Measurements from ENCODE around the gene TM7SF2.
A peak's percentile ranks its signal among the peaks of the same experiment; 100 is the strongest.
"Not testable (repeated sequence)": the region's sequence is repeated elsewhere in the genome, so short reads cannot be mapped to it uniquely, and the experiment has no call there.

Gene TM7SF2

GRCh38 chr11:65133724-65134123, 22.1 kb downstream of the TM7SF2 start:
- DNase-seq (ENCODE audit: insufficient read length) (no peak), FAIRE-seq (no peak)
- TF ChIP-seq POLR2A (IDR thresholded peaks at IDR 0.05; ENCODE audit: low read depth, low read length): no peak
- TF ChIP-seq TAF1 (IDR thresholded peaks at IDR 0.05; ENCODE audit: borderline replicate concordance, low read depth, low read length): no peak
- TF ChIP-seq POLR2AphosphoS5 (IDR thresholded peaks at IDR 0.05; ENCODE audit: low read depth, low read length): no peak

GRCh38 chr11:65134240-65134951, 22.7 kb downstream of the TM7SF2 start, which contains the start of gene SYVN1:
TSS of gene SYVN1 (minus strand) at chr11:65134519. CDS start at chr11:65133601, 918 bp downstream.
- DNase-seq (ENCODE audit: insufficient read length) (peak; percentile 93), FAIRE-seq (peak; percentile 100)
- TF ChIP-seq TAF1 (IDR thresholded peaks at IDR 0.05; ENCODE audit: borderline replicate concordance, low read depth, low read length) (peak; percentile 45; the same call in 1 of the 2 replicates), POLR2A (IDR thresholded peaks at IDR 0.05; ENCODE audit: low read depth, low read length) (peak; percentile 90), POLR2AphosphoS5 (IDR thresholded peaks at IDR 0.05; ENCODE audit: low read depth, low read length) (peak; percentile 89)

GRCh38 chr11:65134952-65135632, 23.4 kb downstream of the TM7SF2 start:
- TF ChIP-seq POLR2A (IDR thresholded peaks at IDR 0.05; ENCODE audit: low read depth, low read length): no peak; the same call in 1 of the 2 replicates
- TF ChIP-seq POLR2AphosphoS5 (IDR thresholded peaks at IDR 0.05; ENCODE audit: low read depth, low read length): peak; percentile 55; the same call in 1 of the 2 replicates
- peak; percentile 91 for DNase-seq (ENCODE audit: insufficient read length)
- no peak for FAIRE-seq

- FAIRE-seq (no peak), DNase-seq (ENCODE audit: insufficient read length) (no peak)
- TF ChIP-seq TAF1 (IDR thresholded peaks at IDR 0.05; ENCODE audit: borderline replicate concordance, low read depth, low read length): no peak
- no peak for TF ChIP-seq POLR2A (IDR thresholded peaks at IDR 0.05; ENCODE audit: low read depth, low read length)
- no peak for TF ChIP-seq POLR2AphosphoS5 (IDR thresholded peaks at IDR 0.05; ENCODE audit: low read depth, low read length)
Observed at GRCh38 chr11:65135633-65136145, 24.0 kb downstream of the TM7SF2 start.

GRCh38 chr11:65136515-65137096, 24.9 kb downstream of the TM7SF2 start:
- DNase-seq (ENCODE audit: insufficient read length): no peak
- TF ChIP-seq POLR2AphosphoS5 (IDR thresholded peaks at IDR 0.05; ENCODE audit: low read depth, low read length) (no peak), POLR2A (IDR thresholded peaks at IDR 0.05; ENCODE audit: low read depth, low read length) (no peak), TAF1 (IDR thresholded peaks at IDR 0.05; ENCODE audit: borderline replicate concordance, low read depth, low read length) (no peak)
- no peak for FAIRE-seq

GRCh38 chr11:65141896-65142494, 30.3 kb downstream of the TM7SF2 start:
- no peak for DNase-seq (ENCODE audit: insufficient read length)
- FAIRE-seq: peak; percentile 33
- no peak for TF ChIP-seq POLR2AphosphoS5 (IDR thresholded peaks at IDR 0.05; ENCODE audit: low read depth, low read length)
- TF ChIP-seq POLR2A (IDR thresholded peaks at IDR 0.05; ENCODE audit: low read depth, low read length): no peak
- TF ChIP-seq TAF1 (IDR thresholded peaks at IDR 0.05; ENCODE audit: borderline replicate concordance, low read depth, low read length): no peak

GRCh38 chr11:65147352-65148075, 35.8 kb downstream of the TM7SF2 start:
- FAIRE-seq (no peak), DNase-seq (ENCODE audit: insufficient read length) (no peak)
- TF ChIP-seq POLR2AphosphoS5 (IDR thresholded peaks at IDR 0.05; ENCODE audit: low read depth, low read length): no peak
- no peak for TF ChIP-seq POLR2A (IDR thresholded peaks at IDR 0.05; ENCODE audit: low read depth, low read length)
- no peak for TF ChIP-seq TAF1 (IDR thresholded peaks at IDR 0.05; ENCODE audit: borderline replicate concordance, low read depth, low read length)

- DNase-seq (ENCODE audit: insufficient read length) (no peak), FAIRE-seq (no peak)
- no peak for TF ChIP-seq TAF1 (IDR thresholded peaks at IDR 0.05; ENCODE audit: borderline replicate concordance, low read depth, low read length)
Observed at GRCh38 chr11:65148657-65149056, 37.0 kb downstream of the TM7SF2 start.

- FAIRE-seq; DNase-seq (ENCODE audit: insufficient read length): not testable (repeated sequence)
Observed at GRCh38 chr11:65150131-65150508, 38.4 kb downstream of the TM7SF2 start.

GRCh38 chr11:65150509-65151299, 39.0 kb downstream of the TM7SF2 start:
- no peak for DNase-seq (ENCODE audit: insufficient read length)

More at GRCh38 chr11:65150509-65151299, 39.0 kb downstream of the TM7SF2 start:
- FAIRE-seq: peak; percentile 56
- TF ChIP-seq TAF1 (IDR thresholded peaks at IDR 0.05; ENCODE audit: borderline replicate concordance, low read depth, low read length): no peak
- no peak for TF ChIP-seq POLR2A (IDR thresholded peaks at IDR 0.05; ENCODE audit: low read depth, low read length)
- TF ChIP-seq POLR2AphosphoS5 (IDR thresholded peaks at IDR 0.05; ENCODE audit: low read depth, low read length): no peak
